Tibial nerve (tissue), 3 donors: ENCODE data around the gene MIF4GD.

ENCODE experiments used
- POLR2A ChIP-seq, 2 donors: fragments of 450-650 bp; IDR thresholded peaks; one replicate each; pipeline ENCODE4 v1.6.1; 2017; ENCODE audit warnings: antibody characterized with exemption in 2 of 2, mild to moderate bottlenecking in 2 of 2, moderate library complexity in 2 of 2
- TF ChIP-seq, protein P1 (sequence below), 5 experiments: fragments of 200-600 bp in 3 of 5; fragments of 450-650 bp in 2 of 5; sonication (generic) in 3 of 5; IDR thresholded peaks; one replicate each; pipeline ENCODE4 v1.5.1; 2016 to 2019; ENCODE audit warnings: antibody characterized with exemption in 5 of 5, mild to moderate bottlenecking in 3 of 5, moderate library complexity in 2 of 5

DNA sequence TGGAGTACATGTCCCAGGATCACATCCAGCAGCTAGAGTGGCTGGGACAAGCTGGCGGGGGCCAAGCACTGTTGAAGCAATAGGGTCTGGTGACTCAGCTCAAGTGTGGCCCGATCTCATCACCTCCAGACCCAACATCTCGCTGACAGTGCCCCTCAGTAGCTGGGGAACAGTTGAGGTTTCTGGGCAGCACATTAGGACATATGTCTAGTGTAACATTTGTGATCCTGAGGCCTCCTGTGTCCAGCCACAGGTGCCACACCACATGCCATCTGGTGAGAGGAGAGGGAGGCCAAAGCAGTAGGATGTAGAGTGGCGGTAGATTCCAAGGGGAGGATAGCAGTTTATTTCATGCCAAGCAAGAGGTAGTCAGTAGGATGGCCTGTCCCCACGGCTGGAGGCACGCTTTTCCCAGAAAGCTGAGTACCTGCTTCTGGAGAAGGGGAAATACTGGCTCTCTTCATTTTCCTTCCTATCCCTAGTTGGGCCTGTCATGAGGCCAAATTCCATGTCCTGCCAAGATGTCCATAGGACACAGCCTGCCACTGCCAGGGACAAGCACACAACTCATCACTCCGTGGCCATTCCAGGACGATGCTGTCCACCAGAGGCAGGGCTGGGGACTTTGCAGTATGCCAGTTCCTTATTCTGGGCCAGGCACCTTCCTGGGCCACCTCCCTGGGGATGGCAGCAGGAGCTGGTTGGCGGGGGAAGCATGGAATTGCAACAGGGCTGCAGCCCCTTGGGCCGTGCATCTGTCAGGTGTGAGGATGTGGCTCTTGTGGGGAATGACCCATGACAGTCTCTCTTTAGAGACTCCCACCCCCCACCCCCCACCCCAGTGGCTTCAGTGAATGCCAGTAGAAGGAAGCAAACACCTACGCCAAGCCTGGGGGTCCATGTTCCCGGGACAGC lies 33.7 kb downstream of the MIF4GD start:
- TF ChIP-seq POLR2A (IDR thresholded peaks at IDR 0.05) = no peak
- TF ChIP-seq, protein P1, sequence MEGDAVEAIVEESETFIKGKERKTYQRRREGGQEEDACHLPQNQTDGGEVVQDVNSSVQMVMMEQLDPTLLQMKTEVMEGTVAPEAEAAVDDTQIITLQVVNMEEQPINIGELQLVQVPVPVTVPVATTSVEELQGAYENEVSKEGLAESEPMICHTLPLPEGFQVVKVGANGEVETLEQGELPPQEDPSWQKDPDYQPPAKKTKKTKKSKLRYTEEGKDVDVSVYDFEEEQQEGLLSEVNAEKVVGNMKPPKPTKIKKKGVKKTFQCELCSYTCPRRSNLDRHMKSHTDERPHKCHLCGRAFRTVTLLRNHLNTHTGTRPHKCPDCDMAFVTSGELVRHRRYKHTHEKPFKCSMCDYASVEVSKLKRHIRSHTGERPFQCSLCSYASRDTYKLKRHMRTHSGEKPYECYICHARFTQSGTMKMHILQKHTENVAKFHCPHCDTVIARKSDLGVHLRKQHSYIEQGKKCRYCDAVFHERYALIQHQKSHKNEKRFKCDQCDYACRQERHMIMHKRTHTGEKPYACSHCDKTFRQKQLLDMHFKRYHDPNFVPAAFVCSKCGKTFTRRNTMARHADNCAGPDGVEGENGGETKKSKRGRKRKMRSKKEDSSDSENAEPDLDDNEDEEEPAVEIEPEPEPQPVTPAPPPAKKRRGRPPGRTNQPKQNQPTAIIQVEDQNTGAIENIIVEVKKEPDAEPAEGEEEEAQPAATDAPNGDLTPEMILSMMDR (IDR thresholded peaks at IDR 0.05) = no peak
